ENCODE data around the gene LYPD6B. TPM values are rescaled to one million over a fixed set of nuclear protein-coding genes. Genes with fewer than 3 reads are reported as not detected.
A peak's percentile ranks its signal among the peaks of the same experiment; 100 is the strongest.

Gene LYPD6B
- total RNA-seq, 4 donors from 2014 or later = 3.1 to 9.2 (median 7.6) TPM

DNA sequence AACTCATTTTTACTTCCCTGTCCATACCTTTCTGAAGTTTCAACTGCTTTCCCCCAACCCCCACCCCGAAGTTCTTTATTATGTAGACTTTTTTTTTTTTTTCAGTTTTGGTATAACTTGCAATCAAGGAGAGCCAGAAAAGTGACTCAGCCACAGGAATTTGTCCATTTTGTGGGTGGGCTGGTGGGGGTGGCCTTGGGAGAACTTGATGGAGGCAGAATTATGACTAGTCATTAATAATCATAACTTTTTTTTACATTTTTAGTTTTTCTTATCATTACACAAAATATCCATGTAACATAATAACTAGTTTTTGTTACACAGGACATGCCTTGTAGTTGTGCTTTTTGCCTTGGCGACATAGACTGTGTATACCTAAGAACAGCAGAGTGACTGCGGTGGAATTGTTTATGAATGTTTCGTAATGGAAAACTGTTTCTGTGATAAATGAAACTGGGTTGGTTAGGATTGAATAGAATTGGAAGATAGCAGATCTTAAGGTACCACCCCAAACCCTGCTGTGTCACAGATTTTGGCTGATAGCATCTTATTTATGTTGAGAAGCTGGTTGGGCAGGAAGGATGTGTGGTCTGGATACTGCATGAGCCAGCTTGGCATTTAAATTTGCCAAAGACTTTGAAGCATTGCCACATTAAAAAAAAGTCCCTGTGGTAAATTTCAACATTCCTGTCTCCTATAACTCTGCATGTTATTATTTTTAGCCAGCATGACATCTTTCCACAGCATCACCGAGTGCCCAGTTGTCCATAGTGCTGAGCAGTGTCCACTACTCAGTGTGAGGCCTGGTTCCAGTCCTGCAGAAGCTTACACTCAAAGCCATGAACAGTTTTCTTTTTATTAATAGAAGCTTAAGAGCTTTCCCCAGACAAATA is 30.7 kb downstream of the LYPD6B start:
- no peak for DNase-seq
- WGBS, 2 donors = 26 to 35% methylated on average over 5 of the region's 5 CpGs
- no peaks in the 10 kb centered on the region for H3K27me3 ChIP-seq
- no peaks in the 10 kb centered on the region for H3K36me3 ChIP-seq
- no peak overlapping the region for H3K4me3 ChIP-seq
- TF ChIP-seq POLR2A (IDR thresholded peaks at IDR 0.05) = no peak
- TF ChIP-seq, protein P1, sequence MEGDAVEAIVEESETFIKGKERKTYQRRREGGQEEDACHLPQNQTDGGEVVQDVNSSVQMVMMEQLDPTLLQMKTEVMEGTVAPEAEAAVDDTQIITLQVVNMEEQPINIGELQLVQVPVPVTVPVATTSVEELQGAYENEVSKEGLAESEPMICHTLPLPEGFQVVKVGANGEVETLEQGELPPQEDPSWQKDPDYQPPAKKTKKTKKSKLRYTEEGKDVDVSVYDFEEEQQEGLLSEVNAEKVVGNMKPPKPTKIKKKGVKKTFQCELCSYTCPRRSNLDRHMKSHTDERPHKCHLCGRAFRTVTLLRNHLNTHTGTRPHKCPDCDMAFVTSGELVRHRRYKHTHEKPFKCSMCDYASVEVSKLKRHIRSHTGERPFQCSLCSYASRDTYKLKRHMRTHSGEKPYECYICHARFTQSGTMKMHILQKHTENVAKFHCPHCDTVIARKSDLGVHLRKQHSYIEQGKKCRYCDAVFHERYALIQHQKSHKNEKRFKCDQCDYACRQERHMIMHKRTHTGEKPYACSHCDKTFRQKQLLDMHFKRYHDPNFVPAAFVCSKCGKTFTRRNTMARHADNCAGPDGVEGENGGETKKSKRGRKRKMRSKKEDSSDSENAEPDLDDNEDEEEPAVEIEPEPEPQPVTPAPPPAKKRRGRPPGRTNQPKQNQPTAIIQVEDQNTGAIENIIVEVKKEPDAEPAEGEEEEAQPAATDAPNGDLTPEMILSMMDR (IDR thresholded peaks at IDR 0.05) = no peak
- intact Hi-C loops (cut with DNase I) = no loop called here
- no peaks in the 10 kb centered on the region for H3K9me3 ChIP-seq
- H3K4me1 ChIP-seq = peaks cover 0 to 41% (median 0%) of the 10 kb centered on the region in 3 donors
- H3K27ac ChIP-seq = peak overlapping the region in 2 of 4 donors; percentile 4 to 21

DNA sequence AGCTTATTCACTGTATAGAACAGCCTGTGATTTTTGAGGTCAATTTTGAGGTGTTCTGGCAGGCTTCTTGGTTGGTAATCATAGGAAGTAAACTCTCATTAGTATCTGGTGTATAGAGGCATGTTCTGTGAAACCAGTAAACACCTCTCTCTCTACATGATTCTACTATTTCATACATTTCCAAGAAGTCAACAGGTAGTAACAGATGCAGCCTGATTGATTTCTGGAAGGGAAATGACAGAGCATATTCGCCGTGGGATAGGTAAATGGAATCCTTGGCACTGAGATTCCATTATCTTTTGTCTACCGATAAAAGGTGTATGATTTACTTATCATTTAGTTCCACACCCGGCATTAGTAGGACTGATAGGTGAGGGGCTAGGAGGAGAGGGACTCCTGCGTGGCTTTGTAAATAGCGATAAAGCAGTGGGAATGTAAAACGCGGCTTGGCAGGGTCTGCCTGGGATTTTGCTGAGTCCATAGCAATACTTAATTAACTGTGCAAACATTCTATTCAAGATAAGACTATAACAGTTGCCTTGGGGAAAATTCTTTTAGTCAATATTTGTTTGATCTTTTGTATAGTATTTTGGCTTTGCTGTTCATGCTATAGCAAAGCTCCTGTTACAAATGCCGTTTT is 32.3 kb downstream of the LYPD6B start:
- intact Hi-C loops (cut with DNase I) = no loop called here
- H3K27ac ChIP-seq = no peak overlapping the region
- no peaks in the 10 kb centered on the region for H3K36me3 ChIP-seq
- H3K27me3 ChIP-seq = no peaks in the 10 kb centered on the region
- H3K4me1 ChIP-seq = peaks cover 0 to 45% (median 0%) of the 10 kb centered on the region in 3 donors
- no peak for DNase-seq
- TF ChIP-seq POLR2A (IDR thresholded peaks at IDR 0.05) = no peak
- TF ChIP-seq, protein P1 (IDR thresholded peaks at IDR 0.05) = no peak
- H3K4me3 ChIP-seq = no peak overlapping the region
- H3K9me3 ChIP-seq = no peaks in the 10 kb centered on the region
- WGBS, 2 donors = 34 to 37% methylated on average over 9 of the region's 9 CpGs

DNA sequence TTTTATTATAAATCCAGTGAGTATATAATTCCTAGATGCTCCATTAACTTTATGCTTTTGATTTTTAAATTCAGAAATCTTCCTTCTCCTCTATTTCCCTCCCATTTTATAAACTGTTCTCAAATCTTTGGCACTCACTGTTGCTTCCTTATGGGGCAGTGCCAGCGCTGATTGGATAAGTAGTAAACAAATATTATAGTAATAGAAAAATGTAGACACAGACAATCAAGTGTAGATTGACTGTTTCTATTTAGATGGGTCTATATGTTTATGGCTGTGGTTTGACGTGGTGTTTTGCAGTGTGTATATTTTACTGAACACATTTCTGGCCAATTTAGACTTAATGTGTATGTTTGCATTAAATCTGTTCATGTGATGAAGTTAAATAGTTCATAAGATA is 36.6 kb downstream of the LYPD6B start:
- Histone ChIP-seq H3K4me3 (no peak overlapping the region), H3K27me3 (no peaks in the 10 kb centered on the region), H3K27ac (no peak overlapping the region), H3K36me3 (no peaks in the 10 kb centered on the region), H3K9me3 (no peaks in the 10 kb centered on the region), H3K4me1 (peaks cover 0 to 44% (median 0%) of the 10 kb centered on the region in 3 donors)
- intact Hi-C loops (cut with DNase I) = no loop called here
- 45 to 71% methylated on average over 2 of the region's 2 CpGs for WGBS, 2 donors
- DNase-seq = no peak
- TF ChIP-seq POLR2A (IDR thresholded peaks at IDR 0.05) = no peak
- TF ChIP-seq, protein P1 (IDR thresholded peaks at IDR 0.05) = no peak

DNA sequence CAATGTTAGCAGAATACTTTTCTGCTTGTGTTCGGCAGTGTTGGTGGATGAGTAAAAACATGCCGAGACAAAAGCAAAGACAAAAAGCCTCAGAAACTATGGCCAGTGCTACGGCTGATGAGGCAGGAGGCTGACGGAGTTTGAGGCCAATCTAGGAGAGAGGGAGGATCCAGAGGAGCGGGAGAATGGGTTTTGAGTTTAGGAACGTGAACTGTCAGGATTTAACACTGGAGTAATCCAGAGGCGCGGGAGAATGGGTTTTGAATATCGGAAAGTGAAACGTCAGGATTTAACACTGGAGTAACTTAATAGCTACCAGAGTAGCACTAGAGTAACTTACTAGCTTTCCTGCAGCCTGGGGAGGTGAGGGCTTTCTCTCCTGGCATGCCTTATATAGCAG is 37.4 kb downstream of the LYPD6B start:
- Histone ChIP-seq H3K4me1 (peaks cover 0 to 37% (median 0%) of the 10 kb centered on the region in 3 donors), H3K4me3 (peak overlapping the region in 1 of 4 donors; percentile 41), H3K9me3 (no peaks in the 10 kb centered on the region), H3K27me3 (no peaks in the 10 kb centered on the region), H3K36me3 (no peaks in the 10 kb centered on the region), H3K27ac (peak overlapping the region in 2 of 4 donors; percentile 22 to 45)
- TF ChIP-seq POLR2A (IDR thresholded peaks at IDR 0.05) = no peak
- TF ChIP-seq, protein P1 (IDR thresholded peaks at IDR 0.05) = no peak
- 30 to 36% methylated on average over 10 of the region's 10 CpGs for WGBS, 2 donors
- DNase-seq = no peak
- intact Hi-C loops (cut with DNase I) = no loop called here

DNA sequence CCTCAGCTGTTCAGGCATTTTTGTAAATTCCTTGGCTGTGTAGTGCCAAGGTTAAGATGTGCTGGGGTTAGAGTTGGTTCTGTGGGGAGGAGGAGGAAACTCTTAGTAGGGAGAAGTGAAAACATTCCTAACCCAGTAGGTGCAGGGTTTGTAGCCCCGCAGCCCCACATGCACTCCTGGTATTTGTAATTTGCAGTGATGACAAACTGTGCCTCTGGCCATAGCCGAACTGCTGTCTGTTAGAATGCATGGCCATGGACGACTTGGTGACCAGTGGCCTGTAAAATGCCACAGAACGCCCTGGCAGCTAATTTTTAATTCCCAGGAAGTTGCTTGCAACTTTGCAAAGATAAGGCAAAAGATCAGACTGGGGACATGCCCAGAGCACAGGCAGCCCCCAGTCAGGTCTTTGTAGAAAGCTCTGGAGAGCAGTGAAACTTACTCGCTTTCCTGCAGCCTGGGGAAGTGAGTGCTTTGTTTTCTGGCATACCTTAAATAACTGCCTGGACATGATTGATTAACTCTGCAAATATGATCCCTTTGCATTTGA is 38.4 kb downstream of the LYPD6B start:
- Histone ChIP-seq H3K4me1 (peaks cover 0 to 28% (median 0%) of the 10 kb centered on the region in 3 donors), H3K36me3 (no peaks in the 10 kb centered on the region), H3K27me3 (no peaks in the 10 kb centered on the region), H3K9me3 (no peaks in the 10 kb centered on the region), H3K4me3 (no peak overlapping the region), H3K27ac (no peak overlapping the region)
- DNase-seq = no peak
- intact Hi-C loops (cut with DNase I) = no loop called here
- no peak for TF ChIP-seq POLR2A (IDR thresholded peaks at IDR 0.05)
- TF ChIP-seq, protein P1 (IDR thresholded peaks at IDR 0.05) = no peak
- WGBS, 2 donors = 50 to 60% methylated on average over 5 of the region's 5 CpGs
